Spleen (tissue), 7 donors: ENCODE measurements around the gene KREMEN1.

Source experiments
- CTCF ChIP-seq, 11 experiments: fragments of 200-600 bp in 7 of 11; fragments of 450-650 bp in 4 of 11; sonication (generic) in 4 of 11; IDR thresholded peaks in 8 of 11; conservative IDR thresholded peaks in 3 of 11; 1 replicate in 7 of 11; 2 replicates in 4 of 11; pipeline versions ENCODE4 v1.4.0 to v1.8.0; 2016 to 2021; ENCODE audit warnings: antibody characterized with exemption in 11 of 11, inconsistent platforms in 4 of 11, mild to moderate bottlenecking in 1 of 11
- POLR2A ChIP-seq, 3 donors: fragments of 450-650 bp; IDR thresholded peaks; one replicate each; pipeline ENCODE4 v1.5.1; 2017; ENCODE audit warnings: antibody characterized with exemption in 3 of 3, mild to moderate bottlenecking in 1 of 3
- POLR2AphosphoS5 ChIP-seq, 3 donors: sonication (generic); formaldehyde crosslinking; IDR thresholded peaks; one replicate each; pipeline ENCODE4 v1.5.1; 2017; ENCODE audit warnings: antibody characterized with exemption in 3 of 3
- donor health status: DM: no; HTN: no; CAD: no; lungs with moderate emphysema.
- donor health status: DM: no; HTN: no; CAD: no.
- donor health status: DM: no; HTN: no; CAD: no.

DNA sequence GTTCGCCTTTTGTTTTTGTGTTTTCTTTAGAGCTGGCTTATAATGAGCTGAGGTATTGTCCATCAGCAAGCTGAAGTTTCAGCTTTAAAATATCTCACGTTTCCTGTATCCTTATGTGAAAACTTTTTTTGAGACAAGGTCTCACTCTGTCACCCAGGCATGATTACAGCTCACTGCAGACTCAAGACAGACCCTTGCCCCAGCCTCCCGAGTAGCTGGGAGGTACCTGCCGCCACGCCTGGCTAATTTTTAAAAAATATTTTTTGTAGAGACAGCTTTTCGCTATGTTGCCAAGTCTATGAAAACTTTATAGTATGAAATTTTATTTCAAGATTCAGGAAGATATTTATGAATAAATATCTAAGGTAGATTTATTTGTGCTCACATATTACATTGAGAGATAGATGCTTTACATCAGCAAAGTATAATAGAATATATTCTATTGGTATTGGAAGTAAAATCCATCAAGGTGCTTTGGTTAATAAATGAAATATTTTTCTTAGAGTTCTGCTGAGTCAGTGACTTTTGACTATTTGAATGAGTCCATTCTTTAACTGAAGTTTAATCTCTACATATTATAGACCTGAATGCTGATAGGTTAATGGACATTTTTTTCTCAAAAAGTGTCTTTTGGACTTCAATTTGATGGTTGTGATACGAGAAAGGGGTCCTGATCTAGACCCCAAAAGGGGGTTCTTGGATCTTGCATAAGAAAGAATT is 10.2 kb downstream of the KREMEN1 start:
- TF ChIP-seq CTCF (IDR thresholded peaks at IDR 0.05 in 8 of 11, conservative IDR thresholded peaks at IDR 0.05 in 3 of 11) = no peak
- no peak for TF ChIP-seq POLR2A (IDR thresholded peaks at IDR 0.05)
- no peak for TF ChIP-seq POLR2AphosphoS5 (IDR thresholded peaks at IDR 0.05)
